HEK293 (cell line): ENCODE data around the gene GALNTL6.

Experiments used
- OVOL3 ChIP-seq: fragments of 450-650 bp; formaldehyde crosslinking; IDR thresholded peaks from 2 replicates; pipeline ENCODE4 v1.5.1; 2016; ENCODE audit warnings: missing biosample characterization, missing genetic modification characterization
- RBAK ChIP-seq: fragments of 450-650 bp; formaldehyde crosslinking; IDR thresholded peaks from 2 replicates; pipeline ENCODE4 v1.5.1; 2016; ENCODE audit warnings: missing biosample characterization, missing genetic modification characterization
- ZBTB1 ChIP-seq: fragments of 450-650 bp; formaldehyde crosslinking; IDR thresholded peaks from 2 replicates; pipeline ENCODE4 v1.5.1; 2016; ENCODE audit warnings: missing biosample characterization, missing genetic modification characterization
- TF ChIP-seq, protein P1 (sequence below): fragments of 450-650 bp; formaldehyde crosslinking; IDR thresholded peaks from 2 replicates; pipeline ENCODE4 v1.5.1; 2016; ENCODE audit warnings: missing biosample characterization, missing genetic modification characterization
- TF ChIP-seq, protein P2 (sequence below): fragments of 450-650 bp; formaldehyde crosslinking; IDR thresholded peaks from 2 replicates; pipeline ENCODE4 v1.5.1; 2016; ENCODE audit warnings: missing biosample characterization, missing genetic modification characterization, low read depth

DNA sequence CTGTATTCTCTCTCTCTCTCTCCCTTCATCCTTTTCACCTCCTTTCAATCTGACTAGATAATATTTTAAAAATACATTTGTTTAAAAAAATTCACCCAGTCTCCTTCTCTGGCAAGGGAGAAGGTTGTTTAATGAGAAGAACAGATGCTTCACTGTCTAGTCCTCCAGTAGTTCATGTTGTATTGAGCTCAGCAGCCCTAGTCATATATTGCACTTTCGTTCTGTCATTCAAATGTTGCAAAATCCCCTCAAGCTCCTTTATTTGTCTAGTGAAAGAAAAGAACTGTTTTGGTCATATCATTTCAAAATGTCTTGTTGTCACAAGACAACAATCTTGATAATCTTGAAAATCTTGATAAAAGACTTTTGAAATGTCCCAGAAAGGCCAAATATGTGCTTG is 248.0 kb downstream of the GALNTL6 start:
- no peak for TF ChIP-seq ZBTB1
- TF ChIP-seq, protein P1, sequence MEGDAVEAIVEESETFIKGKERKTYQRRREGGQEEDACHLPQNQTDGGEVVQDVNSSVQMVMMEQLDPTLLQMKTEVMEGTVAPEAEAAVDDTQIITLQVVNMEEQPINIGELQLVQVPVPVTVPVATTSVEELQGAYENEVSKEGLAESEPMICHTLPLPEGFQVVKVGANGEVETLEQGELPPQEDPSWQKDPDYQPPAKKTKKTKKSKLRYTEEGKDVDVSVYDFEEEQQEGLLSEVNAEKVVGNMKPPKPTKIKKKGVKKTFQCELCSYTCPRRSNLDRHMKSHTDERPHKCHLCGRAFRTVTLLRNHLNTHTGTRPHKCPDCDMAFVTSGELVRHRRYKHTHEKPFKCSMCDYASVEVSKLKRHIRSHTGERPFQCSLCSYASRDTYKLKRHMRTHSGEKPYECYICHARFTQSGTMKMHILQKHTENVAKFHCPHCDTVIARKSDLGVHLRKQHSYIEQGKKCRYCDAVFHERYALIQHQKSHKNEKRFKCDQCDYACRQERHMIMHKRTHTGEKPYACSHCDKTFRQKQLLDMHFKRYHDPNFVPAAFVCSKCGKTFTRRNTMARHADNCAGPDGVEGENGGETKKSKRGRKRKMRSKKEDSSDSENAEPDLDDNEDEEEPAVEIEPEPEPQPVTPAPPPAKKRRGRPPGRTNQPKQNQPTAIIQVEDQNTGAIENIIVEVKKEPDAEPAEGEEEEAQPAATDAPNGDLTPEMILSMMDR (tag by site-specific recombination): no peak
- no peak for TF ChIP-seq OVOL3
- no peak for TF ChIP-seq RBAK
- TF ChIP-seq, protein P2, sequence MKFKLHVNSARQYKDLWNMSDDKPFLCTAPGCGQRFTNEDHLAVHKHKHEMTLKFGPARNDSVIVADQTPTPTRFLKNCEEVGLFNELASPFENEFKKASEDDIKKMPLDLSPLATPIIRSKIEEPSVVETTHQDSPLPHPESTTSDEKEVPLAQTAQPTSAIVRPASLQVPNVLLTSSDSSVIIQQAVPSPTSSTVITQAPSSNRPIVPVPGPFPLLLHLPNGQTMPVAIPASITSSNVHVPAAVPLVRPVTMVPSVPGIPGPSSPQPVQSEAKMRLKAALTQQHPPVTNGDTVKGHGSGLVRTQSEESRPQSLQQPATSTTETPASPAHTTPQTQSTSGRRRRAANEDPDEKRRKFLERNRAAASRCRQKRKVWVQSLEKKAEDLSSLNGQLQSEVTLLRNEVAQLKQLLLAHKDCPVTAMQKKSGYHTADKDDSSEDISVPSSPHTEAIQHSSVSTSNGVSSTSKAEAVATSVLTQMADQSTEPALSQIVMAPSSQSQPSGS (tag by site-specific recombination): no peak
